GM12878 (cell line): Measurements from ENCODE around the gene PRPF6. TPM values are rescaled to one million over a fixed set of nuclear protein-coding genes. Genes with fewer than 3 reads are reported as not detected.

Source experiments
- ATAC-seq: fragments of 200-7000 bp; cut with Tn5 transposase; 3 replicates; pipeline ENCODE4 v1.9.1; 2020; ENCODE audit warnings: mild to moderate bottlenecking, moderate library complexity
- BruUV-seq: library from RNA; stranded (reverse); fragments of 400-500 nt; replicated peaks from 2 replicates; lab custom pipeline; 2021; lab: Mats Ljungman, UMichigan
- CTCF ChIA-PET: fragments of 300-600 bp; sonication (Branson Sonifier 250); formaldehyde crosslinking; extraction: SDS; loops from one replicate; lab custom pipeline; 2021; ENCODE audit warnings: inconsistent platforms; lab: Yijun Ruan, JAX
- POLR2A ChIA-PET: fragments of 350-600 bp; formaldehyde crosslinking; extraction: SDS; loops from one replicate; lab custom pipeline; 2021; ENCODE audit warnings: inconsistent platforms; lab: Charles Lee
- RAD21 ChIA-PET: fragments of 300-600 bp; sonication (Branson Sonifier 250); formaldehyde crosslinking; loops from one replicate; lab custom pipeline; 2023; ENCODE audit warnings: antibody characterized with exemption; ENCODE audit not compliant: unreplicated experiment; lab: Charles Lee
- SMC1A ChIA-PET: fragments of 300-600 bp; sonication (Branson Sonifier 250); formaldehyde crosslinking; loops from one replicate; lab custom pipeline; 2023; ENCODE audit not compliant: unreplicated experiment, uncharacterized antibody; lab: Charles Lee
- DNase-seq: peaks from one replicate; pipeline ENCODE4 v3.0.0-alpha.2; 2011; ENCODE audit warnings: low read depth, low spot score
- FAIRE-seq: peaks from 3 replicates; lab custom pipeline; 2011; peaks lifted over from hg19 to GRCh38; lab: Jason Lieb, UNC
- H2AFZ ChIP-seq: 2 replicates; pipeline ENCODE4 v1.6.0; 2011; ENCODE audit warnings: low read depth, low read length, control low read depth; ENCODE audit not compliant: control insufficient read depth
- H3K27ac ChIP-seq: 2 replicates; pipeline ENCODE4 v1.5.1; 2011; ENCODE audit warnings: control low read depth; ENCODE audit not compliant: control insufficient read depth, insufficient read depth
- H3K27me3 ChIP-seq, 2 experiments: replicated peaks in 1 of 2; 2 replicates each; pipeline versions ENCODE4 v1.6.0 to v1.6.1; 2011; ENCODE audit warnings: low read length in 1 of 2; ENCODE audit not compliant: control insufficient read depth in 2 of 2, insufficient read depth in 2 of 2
- H3K36me3 ChIP-seq, 2 experiments: 2 replicates each; pipeline ENCODE4 v1.5.1; 2011; ENCODE audit warnings: low read length in 1 of 2; ENCODE audit not compliant: control insufficient read depth in 2 of 2, insufficient read depth in 2 of 2
- H3K4me1 ChIP-seq: 2 replicates; pipeline ENCODE4 v1.6.1; 2011; ENCODE audit warnings: mild to moderate bottlenecking, low read length, moderate library complexity, mixed read lengths; ENCODE audit not compliant: control insufficient read depth, insufficient read depth
- H3K4me2 ChIP-seq: 2 replicates; pipeline ENCODE4 v1.6.0; 2011; ENCODE audit warnings: control low read depth; ENCODE audit not compliant: control insufficient read depth, insufficient read depth
- H3K4me3 ChIP-seq: fragments of 200-600 bp; sonication (generic); 2 replicates; pipeline ENCODE4 v1.5.1; 2016
- H3K79me2 ChIP-seq: 2 replicates; pipeline ENCODE4 v1.6.0; 2011; ENCODE audit warnings: low read length; ENCODE audit not compliant: control insufficient read depth, insufficient read depth
- H3K9ac ChIP-seq: 2 replicates; pipeline ENCODE4 v1.8.0; 2011; ENCODE audit warnings: low read length, control low read depth, mixed read lengths; ENCODE audit not compliant: control insufficient read depth, insufficient read depth
- H3K9me3 ChIP-seq: replicated peaks from 3 replicates; pipeline ENCODE4 v1.5.1; 2011; ENCODE audit warnings: mild to moderate bottlenecking, low read length; ENCODE audit not compliant: control insufficient read depth, insufficient read depth
- H4K20me1 ChIP-seq: 2 replicates; pipeline ENCODE4 v1.6.0; 2011; ENCODE audit not compliant: control insufficient read depth, insufficient read depth
- BHLHE40 ChIP-seq, 2 experiments: fragments of 450-650 bp in 1 of 2; IDR thresholded peaks; 2 replicates each; pipeline ENCODE4 v1.6.1; 2011 to 2017; ENCODE audit warnings: low read depth in 2 of 2, borderline replicate concordance in 1 of 2, improper control_type of control experiment in 1 of 2, low read length in 1 of 2, mild to moderate bottlenecking in 1 of 2
- CEBPB ChIP-seq, 2 experiments: fragments of 150-350 bp in 1 of 2; IDR thresholded peaks; 2 replicates each; pipeline ENCODE4 v1.6.1; 2012 to 2014; ENCODE audit warnings: low read depth in 2 of 2, low read length in 2 of 2, borderline replicate concordance in 1 of 2, inconsistent platforms in 1 of 2
- ETV6 ChIP-seq, 2 experiments: fragments of 450-650 bp in 1 of 2; IDR thresholded peaks in 1 of 2; conservative IDR thresholded peaks in 1 of 2; 2 replicates each; pipeline ENCODE4 v1.6.1; 2014; ENCODE audit warnings: antibody characterized with exemption in 1 of 2, borderline replicate concordance in 1 of 2, low read depth in 1 of 2, mild to moderate bottlenecking in 1 of 2, moderate library complexity in 1 of 2
- MEF2B ChIP-seq: fragments of 450-650 bp; IDR thresholded peaks from 2 replicates; pipeline ENCODE4 v1.6.1; 2018; ENCODE audit warnings: mild to moderate bottlenecking, moderate library complexity; ENCODE audit not compliant: partially characterized antibody, poor library complexity, severe bottlenecking
- MXI1 ChIP-seq: fragments of 150-350 bp; IDR thresholded peaks from 2 replicates; pipeline ENCODE4 v1.6.1; 2011; ENCODE audit warnings: low read depth, mild to moderate bottlenecking, inconsistent platforms, low read length, improper control_type of control experiment
- NFYB ChIP-seq: IDR thresholded peaks from 2 replicates; pipeline ENCODE4 v1.6.1; 2011; ENCODE audit warnings: low read depth, mild to moderate bottlenecking, low read length, improper control_type of control experiment, moderate library complexity; ENCODE audit not compliant: insufficient read depth
- NR2C1 ChIP-seq: fragments of 450-650 bp; IDR thresholded peaks from 2 replicates; pipeline ENCODE4 v1.6.1; 2017; ENCODE audit warnings: antibody characterized with exemption, mild to moderate bottlenecking, moderate library complexity
- NR2F1 ChIP-seq: fragments of 450-650 bp; conservative IDR thresholded peaks from 2 replicates; pipeline ENCODE4 v1.6.1; 2017; ENCODE audit warnings: mild to moderate bottlenecking
- SIX5 ChIP-seq: IDR thresholded peaks from 2 replicates; pipeline ENCODE4 v1.6.1; 2011; ENCODE audit warnings: mild to moderate bottlenecking, low read depth, low read length, moderate library complexity; ENCODE audit not compliant: severe bottlenecking
- SUPT20H ChIP-seq: IDR thresholded peaks from 2 replicates; pipeline ENCODE4 v1.6.1; 2011; ENCODE audit warnings: low read depth, mild to moderate bottlenecking, low read length, moderate library complexity, borderline replicate concordance; ENCODE audit not compliant: control insufficient read depth
- TAF1 ChIP-seq: IDR thresholded peaks from 2 replicates; pipeline ENCODE4 v1.6.1; 2011; ENCODE audit warnings: mild to moderate bottlenecking, low read depth, low read length, borderline replicate concordance
- TBL1XR1 ChIP-seq: IDR thresholded peaks from 2 replicates; pipeline ENCODE4 v1.6.1; 2012; ENCODE audit warnings: low read depth, low read length, improper control_type of control experiment
- YY1 ChIP-seq: IDR thresholded peaks from 2 replicates; pipeline ENCODE4 v1.6.1; 2011; ENCODE audit warnings: low read depth, mild to moderate bottlenecking, low read length
- WGBS: methylation state at CpG from one replicate; pipeline ENCODE4 v1.1.6; 2016; ENCODE audit warnings: low lambda C conversion rate; ENCODE audit not compliant: insufficient replicate concordance, insufficient coverage; ENCODE audit errors: missing lambda C conversion rate; 5-methylcytosine and 5-hydroxymethylcytosine counted together
- in situ Hi-C: fragments of 300-500 bp; cut with MboI; formaldehyde crosslinking; loops from 9 replicates; pipeline ENCODE4 v1.14.3; 2018; ENCODE audit warnings: mixed read lengths
- intact Hi-C: fragments of 100-400 bp; cut with micrococcal nuclease; formaldehyde crosslinking; loops from one replicate; pipeline ENCODE4 v1.14.2; 2022; ENCODE audit not compliant: unreplicated experiment
- polyA plus RNA-seq, 11 experiments: library from polyadenylated mRNA; depleted of rRNA in 4 of 11; unstranded in 6 of 11; stranded (reverse) in 5 of 11; fragments of >200 nt; fragmentation: Nextera tagmentation in 4 of 11; fragmentation: Illumina TruSeq in 1 of 11; extraction: Ambion mirVana in 4 of 11; extraction: Trizol in 1 of 11; gene quantifications; 1 replicate in 1 of 11; 2 replicates in 10 of 11; pipeline versions ENCODE4 v1.2.1 to v1.2.3, GENCODE V29; 2011 to 2016; ENCODE audit warnings: inconsistent platforms in 2 of 11, missing spikeins in 2 of 11, low read depth in 1 of 11
- total RNA-seq, 4 experiments: library from RNA; depleted of rRNA in 3 of 4; stranded (reverse); fragments of >200 nt in 3 of 4; fragmentation: Illumina TruSeq in 1 of 4; extraction: Trizol in 1 of 4; gene quantifications; 2 replicates each; pipeline versions ENCODE4 v1.2.1 to v1.2.3, GENCODE V29; 2013 to 2021
- TF ChIP-seq, protein P1 (sequence below): fragments of 450-650 bp; IDR thresholded peaks from 2 replicates; pipeline ENCODE4 v1.6.1; 2016; ENCODE audit warnings: mild to moderate bottlenecking, moderate library complexity, borderline replicate concordance
- TF ChIP-seq, protein P2 (sequence below): fragments of 450-650 bp; IDR thresholded peaks from 2 replicates; pipeline ENCODE4 v1.6.1; 2017; ENCODE audit warnings: mild to moderate bottlenecking, low read depth, inconsistent platforms; ENCODE audit not compliant: poor library complexity, severe bottlenecking

The PRPF6 gene
- total and polyA plus RNA-seq, 10 of the 15 experiments (the other 5 are each of a cell fraction or from before 2014, with no cell fraction given), result 5.0 to 102 (median 71.3) TPM

DNA sequence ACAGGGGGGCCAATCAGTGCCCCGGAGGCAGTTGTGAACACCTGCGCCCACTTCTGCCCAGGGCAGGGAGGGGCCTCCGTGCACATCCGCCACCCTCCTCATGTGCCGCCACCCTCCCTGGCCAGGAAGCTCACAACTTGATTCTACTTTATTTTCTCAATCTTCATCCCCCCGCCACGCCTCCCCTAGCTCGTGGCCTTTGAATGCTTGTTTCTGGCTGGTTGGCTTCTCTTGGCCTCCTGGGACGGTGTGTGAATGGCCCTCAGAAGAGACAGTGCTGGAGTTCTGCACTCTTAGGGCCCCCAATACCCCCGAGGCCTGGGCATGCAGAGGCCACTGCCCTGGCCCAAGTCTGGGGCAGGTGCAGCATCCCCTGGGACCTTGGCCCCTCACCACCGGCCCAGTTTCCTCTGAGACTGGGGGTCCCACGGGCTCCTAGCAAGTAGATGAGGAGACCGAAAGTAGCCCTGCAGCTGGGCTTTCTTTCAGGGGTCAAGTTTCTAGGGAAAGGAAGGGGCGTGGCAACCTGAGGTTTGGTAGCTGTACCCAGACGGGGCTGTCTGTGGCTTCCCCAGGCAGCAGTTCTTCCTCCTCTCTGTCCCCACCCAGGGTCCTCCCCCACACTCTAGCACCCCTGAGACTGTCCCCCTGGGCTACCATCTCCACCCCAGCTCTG lies 97.1 kb downstream of the PRPF6 start:
- peak overlapping the region; percentile 97 for H3K4me2 ChIP-seq
- BruUV-seq, result no TSS peak
- ChIA-PET CTCF (interaction anchor here (0.6 to 3.9 kb wide), 11 partner anchors 9 to 456 kb away, joined by 3 to 22 read pairs (median 6); no protein-coding TSS in a partner anchor), POLR2A (interaction anchor here (0.8 to 3.5 kb wide), 7 partner anchors 13 to 98 kb away, joined by 4 to 14 read pairs (median 10); partner anchors contain the start of genes C20orf204, PRPF6 and SAMD10), SMC1A (interaction anchor here (1.0 to 2.8 kb wide), 8 partner anchors 12 to 42 kb away, joined by 3 to 10 read pairs (median 6); partner anchors contain the start of gene TCEA2), RAD21 (interaction anchor here (0.7 to 3.0 kb wide), 10 partner anchors 15 to 540 kb away, joined by 3 to 10 read pairs (median 6); partner anchors contain the start of genes PTK6, SAMD10 and TCEA2)
- FAIRE-seq, result peak; percentile 57
- peaks cover 22% of the 10 kb centered on the region for H3K4me1 ChIP-seq
- H3K4me3 ChIP-seq, result peak overlapping the region; percentile 83
- peak; percentile 62 for ATAC-seq
- peaks cover 30% of the 10 kb centered on the region for H3K79me2 ChIP-seq
- H2AFZ ChIP-seq, result no peak overlapping the region
- no peaks in the 10 kb centered on the region for H4K20me1 ChIP-seq
- no peaks in the 10 kb centered on the region for H3K9me3 ChIP-seq
- H3K9ac ChIP-seq, result peak overlapping the region; percentile 91
- WGBS, result 0% methylated on average over 15 of the region's 15 CpGs
- in situ Hi-C loops (no loop called here), intact Hi-C loops (loop anchor here (2.0 kb wide), 1 partner anchor 15 kb away; the partner anchor contains the start of gene TCEA2)
- peak overlapping the region; percentile 85 for H3K27ac ChIP-seq
- no peaks in the 10 kb centered on the region; a peak in 1 of 4 replicates for H3K27me3 ChIP-seq
- peaks cover 0 to 16% of the 10 kb centered on the region in 2 experiments; a peak in 3 of 4 replicates for H3K36me3 ChIP-seq
- no peak for DNase-seq
- TF ChIP-seq MXI1, result peak; percentile 59; the same call in 1 of the 2 replicates
- TF ChIP-seq, protein P1, sequence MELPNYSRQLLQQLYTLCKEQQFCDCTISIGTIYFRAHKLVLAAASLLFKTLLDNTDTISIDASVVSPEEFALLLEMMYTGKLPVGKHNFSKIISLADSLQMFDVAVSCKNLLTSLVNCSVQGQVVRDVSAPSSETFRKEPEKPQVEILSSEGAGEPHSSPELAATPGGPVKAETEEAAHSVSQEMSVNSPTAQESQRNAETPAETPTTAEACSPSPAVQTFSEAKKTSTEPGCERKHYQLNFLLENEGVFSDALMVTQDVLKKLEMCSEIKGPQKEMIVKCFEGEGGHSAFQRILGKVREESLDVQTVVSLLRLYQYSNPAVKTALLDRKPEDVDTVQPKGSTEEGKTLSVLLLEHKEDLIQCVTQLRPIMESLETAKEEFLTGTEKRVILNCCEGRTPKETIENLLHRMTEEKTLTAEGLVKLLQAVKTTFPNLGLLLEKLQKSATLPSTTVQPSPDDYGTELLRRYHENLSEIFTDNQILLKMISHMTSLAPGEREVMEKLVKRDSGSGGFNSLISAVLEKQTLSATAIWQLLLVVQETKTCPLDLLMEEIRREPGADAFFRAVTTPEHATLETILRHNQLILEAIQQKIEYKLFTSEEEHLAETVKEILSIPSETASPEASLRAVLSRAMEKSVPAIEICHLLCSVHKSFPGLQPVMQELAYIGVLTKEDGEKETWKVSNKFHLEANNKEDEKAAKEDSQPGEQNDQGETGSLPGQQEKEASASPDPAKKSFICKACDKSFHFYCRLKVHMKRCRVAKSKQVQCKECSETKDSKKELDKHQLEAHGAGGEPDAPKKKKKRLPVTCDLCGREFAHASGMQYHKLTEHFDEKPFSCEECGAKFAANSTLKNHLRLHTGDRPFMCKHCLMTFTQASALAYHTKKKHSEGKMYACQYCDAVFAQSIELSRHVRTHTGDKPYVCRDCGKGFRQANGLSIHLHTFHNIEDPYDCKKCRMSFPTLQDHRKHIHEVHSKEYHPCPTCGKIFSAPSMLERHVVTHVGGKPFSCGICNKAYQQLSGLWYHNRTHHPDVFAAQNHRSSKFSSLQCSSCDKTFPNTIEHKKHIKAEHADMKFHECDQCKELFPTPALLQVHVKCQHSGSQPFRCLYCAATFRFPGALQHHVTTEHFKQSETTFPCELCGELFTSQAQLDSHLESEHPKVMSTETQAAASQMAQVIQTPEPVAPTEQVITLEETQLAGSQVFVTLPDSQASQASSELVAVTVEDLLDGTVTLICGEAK, result 0 out of 2 replicates have a peak, but pooled peaks have one; percentile 3
- no peak for TF ChIP-seq TBL1XR1
- TF ChIP-seq YY1, result no peak
- TF ChIP-seq BHLHE40 (IDR thresholded peaks at IDR 0.05; ENCODE audit: borderline replicate concordance in 1 of 2, low read depth in 2 of 2, low read length in 1 of 2), result peak; percentile 54 to 68; a peak in 2 of 4 replicates
- no peak for TF ChIP-seq SUPT20H
- no peak for TF ChIP-seq TAF1
- TF ChIP-seq NR2C1, result peak; percentile 80
- TF ChIP-seq ETV6 (conservative IDR thresholded peaks at IDR 0.05 in 1 of 2, IDR thresholded peaks at IDR 0.05 in 1 of 2; ENCODE audit: borderline replicate concordance in 1 of 2, low read depth in 1 of 2), result no peak
- TF ChIP-seq, protein P2, sequence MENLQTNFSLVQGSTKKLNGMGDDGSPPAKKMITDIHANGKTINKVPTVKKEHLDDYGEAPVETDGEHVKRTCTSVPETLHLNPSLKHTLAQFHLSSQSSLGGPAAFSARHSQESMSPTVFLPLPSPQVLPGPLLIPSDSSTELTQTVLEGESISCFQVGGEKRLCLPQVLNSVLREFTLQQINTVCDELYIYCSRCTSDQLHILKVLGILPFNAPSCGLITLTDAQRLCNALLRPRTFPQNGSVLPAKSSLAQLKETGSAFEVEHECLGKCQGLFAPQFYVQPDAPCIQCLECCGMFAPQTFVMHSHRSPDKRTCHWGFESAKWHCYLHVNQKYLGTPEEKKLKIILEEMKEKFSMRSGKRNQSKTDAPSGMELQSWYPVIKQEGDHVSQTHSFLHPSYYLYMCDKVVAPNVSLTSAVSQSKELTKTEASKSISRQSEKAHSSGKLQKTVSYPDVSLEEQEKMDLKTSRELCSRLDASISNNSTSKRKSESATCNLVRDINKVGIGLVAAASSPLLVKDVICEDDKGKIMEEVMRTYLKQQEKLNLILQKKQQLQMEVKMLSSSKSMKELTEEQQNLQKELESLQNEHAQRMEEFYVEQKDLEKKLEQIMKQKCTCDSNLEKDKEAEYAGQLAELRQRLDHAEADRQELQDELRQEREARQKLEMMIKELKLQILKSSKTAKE, result no peak
- TF ChIP-seq NFYB, result peak; percentile 37; the same call in 1 of the 2 replicates
- TF ChIP-seq NR2F1, result 0 out of 2 replicates have a peak, but pooled peaks have one; percentile 43
- peak; percentile 83 for TF ChIP-seq MEF2B
- no peak for TF ChIP-seq CEBPB (IDR thresholded peaks at IDR 0.05; ENCODE audit: borderline replicate concordance in 1 of 2, low read depth in 2 of 2, low read length in 2 of 2)
- TF ChIP-seq SIX5, result no peak
